IPS-15b (cell line): Measurements from ENCODE around the gene CACNA1A.

Experiments used
- H3K27me3 ChIP-seq: one replicate; pipeline ENCODE4 v1.6.1; 2013; ENCODE audit warnings: low read length; ENCODE audit not compliant: control insufficient read depth, insufficient read depth
- H3K36me3 ChIP-seq: one replicate; pipeline ENCODE4 v1.6.1; 2013; ENCODE audit warnings: low read length; ENCODE audit not compliant: control insufficient read depth, insufficient read depth
- H3K4me1 ChIP-seq: one replicate; pipeline ENCODE4 v1.6.1; 2013; ENCODE audit warnings: mild to moderate bottlenecking, low read length; ENCODE audit not compliant: control insufficient read depth, insufficient read depth
- H3K4me3 ChIP-seq: one replicate; pipeline ENCODE4 v1.5.1; 2013; ENCODE audit warnings: low read depth, low read length
- H3K9ac ChIP-seq: one replicate; pipeline ENCODE4 v1.6.1; 2013; ENCODE audit warnings: low read depth, mild to moderate bottlenecking, low read length
- H3K9me3 ChIP-seq: one replicate; pipeline ENCODE4 v1.6.1; 2013; ENCODE audit warnings: mild to moderate bottlenecking, low read length; ENCODE audit not compliant: control insufficient read depth, insufficient read depth

Gene CACNA1A

DNA sequence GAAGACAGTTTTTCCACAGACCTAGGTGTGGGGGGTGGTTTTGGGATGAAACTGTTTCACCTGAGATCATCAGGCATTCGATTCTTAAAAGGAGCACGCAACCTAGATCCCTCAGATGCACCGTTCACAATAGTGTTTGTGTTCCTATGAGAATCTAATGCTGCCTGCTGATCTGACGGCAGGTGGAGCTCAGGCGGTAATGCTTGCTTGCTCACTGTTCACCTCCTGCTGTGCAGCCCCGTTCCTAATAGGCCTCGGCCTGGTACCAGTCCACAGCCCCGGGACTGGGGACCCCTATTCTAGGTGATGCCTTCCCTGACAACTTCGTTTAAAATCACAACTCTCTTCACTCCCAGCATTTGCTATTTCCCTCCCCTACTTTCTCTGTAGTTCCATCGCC lies 206.4 kb downstream of the CACNA1A start:
- Histone ChIP-seq H3K4me3 (no peak overlapping the region), H3K9ac (no peak overlapping the region), H3K36me3 (peaks cover 3% of the 10 kb centered on the region), H3K9me3 (no peaks in the 10 kb centered on the region), H3K4me1 (peaks cover 2% of the 10 kb centered on the region), H3K27me3 (no peaks in the 10 kb centered on the region)

- H3K4me3 ChIP-seq: no peak overlapping the region
- H3K4me1 ChIP-seq: peaks cover 2% of the 10 kb centered on the region
- peaks cover 3% of the 10 kb centered on the region for H3K36me3 ChIP-seq
- H3K9ac ChIP-seq: no peak overlapping the region
- no peaks in the 10 kb centered on the region for H3K9me3 ChIP-seq
- H3K27me3 ChIP-seq: no peaks in the 10 kb centered on the region
These were observed 207.5 kb downstream of the CACNA1A start for GRCh38 chr19:13298565-13299481.

GRCh38 chr19:13297023-13297422 lies 209.3 kb downstream of the CACNA1A start:
- Histone ChIP-seq H3K36me3 (peaks cover 3% of the 10 kb centered on the region), H3K4me1 (no peaks in the 10 kb centered on the region), H3K9ac (no peak overlapping the region), H3K4me3 (no peak overlapping the region), H3K9me3 (no peaks in the 10 kb centered on the region), H3K27me3 (no peaks in the 10 kb centered on the region)

DNA sequence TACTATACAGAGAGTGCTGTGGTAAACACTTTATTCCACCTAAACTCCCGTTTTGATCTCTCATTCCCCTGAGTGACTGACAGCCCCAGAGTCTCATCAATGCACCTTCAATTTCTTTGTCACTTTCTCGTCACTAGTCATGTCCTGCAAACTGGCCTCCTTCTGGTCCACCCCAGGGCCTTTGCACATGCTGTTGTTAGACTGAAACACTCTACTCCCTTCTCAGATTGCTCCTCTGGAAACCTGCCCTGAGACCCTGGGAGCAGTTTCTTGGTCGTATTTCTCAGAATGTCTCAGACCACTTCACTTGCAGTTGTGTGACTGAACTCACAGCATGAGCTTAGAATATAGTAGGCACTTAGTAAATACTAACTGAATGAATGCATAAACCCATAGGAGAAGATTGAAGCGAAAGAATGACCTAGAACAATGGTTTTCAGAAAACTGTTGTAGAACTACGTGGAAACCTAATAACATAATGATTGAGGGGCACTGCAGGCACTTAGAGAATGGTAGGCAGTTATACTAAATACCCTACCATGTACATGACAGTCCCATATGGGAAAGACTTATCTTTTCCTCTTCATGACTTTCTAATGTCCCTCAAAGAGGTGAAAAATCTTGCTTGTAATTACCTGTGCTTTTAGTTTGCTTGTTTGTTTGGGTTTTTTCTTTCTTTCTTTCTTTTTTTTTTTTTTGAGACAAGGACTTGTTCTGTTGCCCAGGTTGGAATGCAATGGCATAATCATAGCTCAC lies 211.3 kb downstream of the CACNA1A start:
- Histone ChIP-seq H3K9ac (no peak overlapping the region), H3K4me3 (no peak overlapping the region), H3K9me3 (no peaks in the 10 kb centered on the region), H3K4me1 (no peaks in the 10 kb centered on the region), H3K36me3 (peaks cover 3% of the 10 kb centered on the region), H3K27me3 (no peaks in the 10 kb centered on the region)

DNA sequence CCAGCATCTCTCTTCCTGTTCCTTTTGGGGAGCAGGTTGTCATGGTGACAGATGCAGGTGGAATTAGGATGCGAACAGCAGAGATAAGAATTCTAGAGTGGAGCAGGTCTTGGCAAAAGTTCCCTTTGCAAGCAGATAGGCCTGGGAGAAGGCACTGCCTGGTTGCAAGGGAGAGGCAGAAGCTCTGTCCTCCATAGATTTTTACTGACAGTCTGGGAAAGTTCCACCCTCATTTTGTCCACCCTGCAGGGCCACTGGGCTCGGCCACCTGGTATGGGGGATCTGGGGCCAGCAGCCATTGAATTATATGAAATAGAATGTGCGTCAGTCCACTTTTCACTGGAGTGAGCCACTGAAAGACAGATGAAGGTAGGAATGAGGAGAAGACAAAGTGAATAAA lies 214.4 kb downstream of the CACNA1A start:
- Histone ChIP-seq H3K9ac (no peak overlapping the region), H3K4me3 (no peak overlapping the region), H3K9me3 (no peaks in the 10 kb centered on the region), H3K36me3 (no peaks in the 10 kb centered on the region), H3K27me3 (no peaks in the 10 kb centered on the region), H3K4me1 (no peaks in the 10 kb centered on the region)

GRCh38 chr19:13290741-13291140 lies 215.5 kb downstream of the CACNA1A start:
- H3K27me3 ChIP-seq: no peaks in the 10 kb centered on the region
- no peaks in the 10 kb centered on the region for H3K9me3 ChIP-seq
- H3K36me3 ChIP-seq: no peaks in the 10 kb centered on the region
- no peaks in the 10 kb centered on the region for H3K4me1 ChIP-seq
- no peak overlapping the region for H3K9ac ChIP-seq
- H3K4me3 ChIP-seq: no peak overlapping the region

DNA sequence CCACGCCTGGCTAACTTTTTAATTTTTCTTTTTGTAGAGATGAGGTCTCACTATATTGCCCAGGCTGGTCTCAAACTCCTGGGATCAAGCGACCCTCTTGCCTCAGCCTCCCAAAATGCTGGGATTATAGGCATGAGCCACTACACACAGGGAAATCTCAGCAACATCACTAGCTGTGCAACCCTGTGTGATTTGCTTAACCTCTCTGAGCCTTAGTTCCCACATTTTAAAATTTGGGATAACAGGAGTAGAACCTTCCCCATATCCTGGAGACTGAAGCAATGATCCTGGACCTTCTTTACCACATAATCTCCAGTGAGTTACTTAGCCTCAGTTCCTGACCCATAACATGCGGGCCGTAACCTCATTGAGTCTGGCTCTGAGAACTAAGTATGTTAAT lies 217.0 kb downstream of the CACNA1A start:
- H3K4me3 ChIP-seq: no peak overlapping the region
- H3K9me3 ChIP-seq: no peaks in the 10 kb centered on the region
- H3K27me3 ChIP-seq: no peaks in the 10 kb centered on the region
- H3K9ac ChIP-seq: no peak overlapping the region
- H3K36me3 ChIP-seq: no peaks in the 10 kb centered on the region
- no peaks in the 10 kb centered on the region for H3K4me1 ChIP-seq

GRCh38 chr19:13286195-13286985 lies 219.9 kb downstream of the CACNA1A start:
- Histone ChIP-seq H3K27me3 (no peaks in the 10 kb centered on the region), H3K4me3 (no peak overlapping the region), H3K4me1 (no peaks in the 10 kb centered on the region), H3K9ac (no peak overlapping the region), H3K9me3 (no peaks in the 10 kb centered on the region), H3K36me3 (no peaks in the 10 kb centered on the region)

GRCh38 chr19:13284929-13285928 lies 221.1 kb downstream of the CACNA1A start:
- H3K36me3 ChIP-seq: no peaks in the 10 kb centered on the region
- no peak overlapping the region for H3K4me3 ChIP-seq
- H3K9ac ChIP-seq: no peak overlapping the region
- no peaks in the 10 kb centered on the region for H3K4me1 ChIP-seq
- H3K27me3 ChIP-seq: no peaks in the 10 kb centered on the region
- no peaks in the 10 kb centered on the region for H3K9me3 ChIP-seq

DNA sequence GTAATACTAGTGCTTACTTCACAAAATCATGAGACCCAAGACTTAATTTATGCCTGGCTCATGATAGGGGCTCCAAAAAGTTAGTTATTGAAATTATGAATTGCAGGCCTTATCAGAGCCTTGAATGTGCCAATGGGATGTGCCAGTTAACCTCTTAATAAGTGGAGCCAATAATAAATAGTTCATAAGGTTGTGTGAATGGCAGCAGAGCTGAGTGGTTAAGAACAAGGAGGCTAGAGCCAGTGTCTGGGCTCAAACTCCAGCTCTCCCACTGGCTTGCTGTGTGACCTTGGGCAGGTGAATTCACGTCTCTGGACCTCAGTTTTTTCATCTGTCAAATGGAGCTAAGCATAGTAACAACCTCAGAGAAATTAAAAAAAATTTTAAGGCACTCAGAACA lies 222.4 kb downstream of the CACNA1A start:
- no peaks in the 10 kb centered on the region for H3K27me3 ChIP-seq
- no peaks in the 10 kb centered on the region for H3K4me1 ChIP-seq
- H3K4me3 ChIP-seq: no peak overlapping the region
- no peak overlapping the region for H3K9ac ChIP-seq
- H3K9me3 ChIP-seq: no peaks in the 10 kb centered on the region
- no peaks in the 10 kb centered on the region for H3K36me3 ChIP-seq
